NCI-H446 treated with DMSO at 0.1 percent for 48 hours (cell line): ENCODE results near the gene RAB41.
"Not testable (repeated sequence)": the region's sequence is repeated elsewhere in the genome, so short reads cannot be mapped to it uniquely, and the experiment has no call there.

Experiments used
- DNase-seq: peaks from one replicate; lab custom pipeline; 2025; lab: John Stamatoyannopoulos, UW

RAB41 gene

DNA sequence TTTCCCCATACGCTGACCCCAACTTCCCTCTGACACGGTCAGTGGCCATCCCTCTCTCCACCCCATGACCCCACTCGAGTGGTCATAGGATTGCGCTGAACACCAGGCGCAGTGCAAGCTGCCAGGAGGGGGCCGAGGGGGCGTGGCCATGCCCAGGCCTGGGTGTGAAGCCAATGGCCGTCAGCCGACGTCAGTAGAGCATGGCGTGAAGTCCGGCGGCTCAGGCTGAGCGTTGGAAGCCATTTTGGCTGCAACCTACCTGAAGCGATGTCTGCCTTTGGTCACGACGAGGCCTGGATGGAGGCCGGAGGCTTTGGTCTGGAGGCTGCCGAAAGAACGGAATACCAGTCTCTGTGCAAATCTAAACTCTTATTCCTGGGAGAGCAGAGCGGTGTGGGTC is at the start of gene RAB41:
Gene RAB41, plus strand, starts transcription at position 222 of the 400 bp plus-strand sequence. Its CDS starts 46 bp downstream, at position 268.
- DNase-seq: no peak

DNA sequence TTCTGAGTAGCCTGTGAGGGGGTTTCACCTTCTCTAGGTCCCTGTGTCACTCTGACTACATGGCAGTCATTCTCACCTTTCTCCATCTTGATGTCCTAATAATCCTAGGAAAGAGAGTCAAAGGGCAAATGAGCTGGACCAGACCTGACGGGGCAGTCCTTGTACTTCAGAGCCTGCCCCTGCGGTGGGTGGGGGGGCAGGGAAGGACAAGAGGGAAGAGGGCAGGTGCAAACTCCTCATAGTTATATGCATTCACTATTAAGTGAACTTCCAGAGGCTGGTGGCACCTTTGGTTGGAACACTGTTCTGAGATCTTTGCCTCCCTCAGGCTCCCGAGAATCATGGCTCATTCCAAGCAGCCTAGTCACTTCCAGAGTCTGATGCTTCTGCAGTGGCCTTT is 47.6 kb upstream of the RAB41 start, which contains the start of gene AWAT1:
Gene AWAT1, plus strand, starts transcription at position 301 of the 400 bp plus-strand sequence. Its CDS starts 41 bp downstream, at position 342.
- DNase-seq: no peak

- DNase-seq: no peak
Measured at GRCh38 chrX:70240751-70241150, 41.2 kb upstream of the RAB41 start.

GRCh38 chrX:70241501-70241900 is 40.5 kb upstream of the RAB41 start:
- DNase-seq: no peak

DNA sequence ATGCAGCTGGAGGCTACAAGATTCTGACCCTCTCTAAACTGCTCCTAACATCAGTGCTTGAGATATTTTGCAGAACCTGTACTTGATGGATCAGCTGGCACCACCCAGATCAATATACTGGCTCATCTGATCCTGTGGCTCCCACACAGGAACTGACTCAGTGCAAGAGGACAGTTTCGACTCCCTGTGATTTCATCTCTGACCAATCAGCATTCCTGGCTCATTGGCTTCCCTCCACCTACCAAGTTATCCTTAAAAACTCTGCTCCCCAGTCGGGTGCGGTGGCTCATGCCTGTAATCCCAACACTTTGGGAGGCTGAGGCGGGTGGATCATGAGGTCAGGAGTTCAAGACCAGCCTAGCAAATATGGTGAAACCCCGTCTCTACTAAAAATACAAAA is 38.4 kb upstream of the RAB41 start:
- DNase-seq: not testable (repeated sequence)

DNA sequence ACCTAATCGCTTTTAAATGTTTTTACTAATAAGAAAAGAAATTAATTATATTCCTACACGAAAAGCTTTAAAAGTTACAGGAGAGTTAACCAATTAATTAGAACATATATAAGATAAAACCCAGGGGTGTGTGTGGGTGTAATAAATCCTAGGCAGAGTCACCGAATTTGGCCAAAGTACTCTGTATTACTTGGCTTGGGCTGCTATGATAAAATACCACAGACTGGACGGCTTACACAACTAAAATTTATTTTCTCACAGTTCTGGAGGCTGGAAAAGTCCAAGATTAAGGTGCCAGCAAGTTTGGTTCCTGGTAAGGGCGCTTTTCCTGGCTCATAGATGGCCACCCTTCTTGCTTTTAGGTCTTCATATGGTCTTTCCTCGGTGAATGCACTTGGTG is 37.1 kb upstream of the RAB41 start:
- DNase-seq: no peak

DNA sequence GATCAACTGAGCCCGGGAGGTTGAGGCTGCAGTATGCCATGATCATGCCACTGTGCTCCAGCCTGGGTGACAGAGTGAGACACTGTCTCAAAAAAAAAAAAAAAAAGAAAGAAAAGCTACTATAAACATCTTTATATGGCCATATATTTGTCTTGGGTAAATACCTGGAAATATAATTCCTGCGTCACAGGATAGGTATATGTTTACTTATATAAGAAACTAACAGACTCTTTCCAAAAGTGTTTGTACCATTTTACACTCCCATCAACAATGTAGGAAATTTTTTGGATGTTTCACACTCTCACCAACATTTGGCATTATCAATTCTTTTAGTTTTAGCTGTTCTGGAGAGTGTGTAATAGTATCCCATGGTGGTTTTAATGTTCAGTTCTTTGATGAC is 34.7 kb upstream of the RAB41 start:
- DNase-seq: no peak

GRCh38 chrX:70252491-70252890 is 29.5 kb upstream of the RAB41 start:
- no peak for DNase-seq

- DNase-seq: no peak
Measured at GRCh38 chrX:70253377-70254062, 28.5 kb upstream of the RAB41 start.

- no peak for DNase-seq
Measured at GRCh38 chrX:70254063-70254400, 27.9 kb upstream of the RAB41 start.

- DNase-seq: no peak
Measured at GRCh38 chrX:70254909-70255308, 27.1 kb upstream of the RAB41 start.

GRCh38 chrX:70255452-70255851 is 26.5 kb upstream of the RAB41 start:
- DNase-seq: no peak

DNA sequence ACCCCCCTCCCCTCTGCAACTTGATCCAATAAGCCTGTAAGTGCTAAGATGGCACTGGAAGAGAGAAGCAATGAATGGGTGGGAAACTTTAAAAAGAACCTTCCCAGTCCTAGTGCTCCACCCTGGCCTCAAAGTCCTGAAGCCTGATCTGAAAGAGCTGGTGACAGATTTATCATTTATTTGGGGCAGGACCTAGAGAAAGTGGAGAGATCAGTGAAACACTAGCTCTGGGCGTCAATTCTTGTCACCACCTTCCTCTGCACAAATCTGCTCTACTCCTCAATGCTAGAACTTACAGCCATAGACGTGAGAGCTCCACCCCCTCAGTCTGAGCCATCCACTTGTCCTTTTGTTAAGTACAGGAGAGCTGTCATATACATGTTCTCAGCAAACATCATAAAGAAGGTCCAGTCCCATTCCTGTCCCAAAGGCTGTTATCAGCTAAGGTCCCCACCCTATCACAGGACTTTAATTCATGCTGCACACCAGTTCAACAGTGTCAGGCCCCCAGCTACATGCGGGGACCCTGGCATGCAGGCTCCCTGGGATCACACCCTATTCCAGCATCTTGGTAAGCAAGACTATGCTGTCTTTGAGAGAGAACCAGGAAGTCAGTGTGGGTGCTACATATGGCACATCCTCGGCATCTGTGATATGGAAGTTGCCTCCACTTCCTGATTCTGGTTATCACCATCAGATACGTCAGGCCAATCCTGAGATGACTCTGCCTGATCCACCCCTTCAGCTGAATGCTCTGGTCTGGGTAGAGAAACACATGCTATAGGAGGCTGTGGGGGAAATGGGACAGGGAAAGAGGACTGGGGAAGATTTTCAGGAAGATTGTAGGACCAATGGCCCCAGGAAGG is 24.3 kb upstream of the RAB41 start:
- DNase-seq: no peak

DNA sequence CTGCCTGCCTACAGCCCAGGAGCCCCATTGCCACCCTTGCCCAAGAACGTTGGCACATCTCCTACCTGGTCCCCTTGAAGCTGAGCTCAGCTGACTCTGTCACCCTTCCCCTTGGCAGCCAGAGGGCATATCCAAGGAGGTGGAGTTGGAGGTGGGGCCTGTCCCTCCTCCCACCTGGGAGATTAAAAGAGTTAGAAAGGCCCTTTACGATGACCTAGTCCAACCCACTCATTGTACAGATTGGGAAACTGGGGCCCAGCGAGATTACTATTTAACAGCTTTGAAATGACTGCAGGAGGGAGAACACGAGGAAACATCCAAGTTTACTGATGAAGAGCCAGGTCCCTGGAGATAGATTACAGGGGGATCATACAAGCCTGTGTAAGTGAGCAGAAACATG is 21.9 kb upstream of the RAB41 start, which contains the start of gene P2RY4:
Gene P2RY4, minus strand, starts transcription at position 101 of the 400 bp plus-strand sequence. CDS start 580 bp downstream, outside the sequence.
- DNase-seq: no peak

DNA sequence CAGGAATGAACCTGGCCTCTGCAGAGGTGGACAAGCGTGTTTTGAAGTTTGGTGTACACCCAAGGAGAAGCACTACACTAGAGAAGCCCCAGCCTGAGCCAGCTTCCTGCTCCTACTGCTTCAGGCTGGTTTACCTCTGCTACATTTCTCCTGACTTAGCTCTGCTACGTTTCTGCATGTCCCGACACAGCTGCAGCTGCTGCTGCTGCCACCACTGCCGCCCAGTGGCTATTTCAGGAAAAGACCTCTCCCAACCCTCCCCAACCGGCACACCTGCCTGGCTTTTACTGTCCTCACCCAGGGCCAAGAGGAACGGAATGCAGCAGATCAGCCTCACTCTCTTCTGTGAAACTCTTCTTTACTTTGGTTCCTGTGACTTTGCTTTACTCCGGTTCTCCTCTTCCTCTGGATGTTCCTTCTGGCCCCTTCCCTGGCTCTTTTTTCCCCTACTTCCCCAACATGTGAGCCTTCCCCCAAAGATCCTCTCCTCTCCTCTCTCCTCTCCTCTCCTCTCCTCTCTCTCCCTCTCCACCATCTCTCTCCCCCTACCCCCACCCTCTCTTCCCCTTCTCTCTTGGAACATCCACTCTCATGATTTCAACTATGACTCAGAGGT is 18.9 kb upstream of the RAB41 start:
- no peak for DNase-seq

DNA sequence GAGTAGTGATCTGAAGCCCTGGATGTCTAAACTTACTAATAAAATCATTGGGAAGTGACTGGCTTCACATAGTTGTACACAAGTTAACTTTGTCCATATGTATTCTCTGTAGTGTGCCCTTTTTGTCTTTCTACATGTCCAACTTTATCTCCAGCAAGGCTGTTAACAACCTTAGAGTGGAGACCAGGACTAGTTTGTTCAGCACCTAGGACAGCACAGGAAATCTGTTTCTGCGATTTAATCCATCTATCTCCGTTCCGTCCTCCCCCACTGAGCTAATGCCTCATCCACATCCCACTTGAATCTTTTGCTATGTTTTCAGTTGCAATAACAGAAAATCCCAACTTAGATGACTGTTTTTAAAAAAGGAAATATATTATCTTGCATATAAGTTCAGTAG is 17.2 kb upstream of the RAB41 start:
- DNase-seq: no peak

- no peak for DNase-seq
Measured at GRCh38 chrX:70268034-70268433, 13.9 kb upstream of the RAB41 start, which contains the start of gene ARR3. ARR3 (plus strand) TSS chrX:70268334; CDS start chrX:70269386, 1,052 bp downstream.

- DNase-seq: not testable (repeated sequence)
Measured at GRCh38 chrX:70274029-70274428, 7.9 kb upstream of the RAB41 start.

GRCh38 chrX:70279081-70279480 is 2.9 kb upstream of the RAB41 start:
- DNase-seq: no peak

DNA sequence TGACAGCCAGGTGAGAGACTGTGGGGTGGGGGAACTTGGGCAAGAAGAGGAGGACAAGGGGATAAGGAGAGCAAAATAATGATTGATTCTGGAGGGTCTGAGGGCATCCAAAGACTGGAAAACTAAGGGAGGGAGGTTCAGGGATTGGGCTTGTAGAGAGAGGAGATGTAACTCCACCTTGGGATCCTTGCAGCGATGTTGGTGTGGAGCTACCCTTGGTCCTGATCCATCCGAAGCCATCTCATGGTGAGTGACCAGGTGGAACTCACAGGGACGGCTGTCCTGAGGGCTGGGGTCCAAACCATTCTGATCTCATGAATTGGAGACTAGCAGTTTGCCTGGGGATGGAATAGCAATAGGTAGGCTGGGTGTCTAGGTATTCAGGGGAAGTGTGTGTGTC is 1.4 kb upstream of the RAB41 start:
- DNase-seq: no peak

- DNase-seq: no peak
Measured at GRCh38 chrX:70289168-70289792, 7.3 kb downstream of the RAB41 start.
